GM19324 (cell line): ENCODE data around the gene TDP2.
A peak's percentile ranks its signal among the peaks of the same experiment; 100 is the strongest.
"Not testable (repeated sequence)": the region's sequence is repeated elsewhere in the genome, so short reads cannot be mapped to it uniquely, and the experiment has no call there.

Source experiments
- ATAC-seq: cut with Tn5 transposase; IDR thresholded peaks from one replicate; pipeline ENCODE4 v1.9.1; 2021; ENCODE audit warnings: mild to moderate bottlenecking, moderate library complexity; ENCODE audit not compliant: unreplicated experiment, low FRiP score

The TDP2 gene, protein sequence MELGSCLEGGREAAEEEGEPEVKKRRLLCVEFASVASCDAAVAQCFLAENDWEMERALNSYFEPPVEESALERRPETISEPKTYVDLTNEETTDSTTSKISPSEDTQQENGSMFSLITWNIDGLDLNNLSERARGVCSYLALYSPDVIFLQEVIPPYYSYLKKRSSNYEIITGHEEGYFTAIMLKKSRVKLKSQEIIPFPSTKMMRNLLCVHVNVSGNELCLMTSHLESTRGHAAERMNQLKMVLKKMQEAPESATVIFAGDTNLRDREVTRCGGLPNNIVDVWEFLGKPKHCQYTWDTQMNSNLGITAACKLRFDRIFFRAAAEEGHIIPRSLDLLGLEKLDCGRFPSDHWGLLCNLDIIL

DNA sequence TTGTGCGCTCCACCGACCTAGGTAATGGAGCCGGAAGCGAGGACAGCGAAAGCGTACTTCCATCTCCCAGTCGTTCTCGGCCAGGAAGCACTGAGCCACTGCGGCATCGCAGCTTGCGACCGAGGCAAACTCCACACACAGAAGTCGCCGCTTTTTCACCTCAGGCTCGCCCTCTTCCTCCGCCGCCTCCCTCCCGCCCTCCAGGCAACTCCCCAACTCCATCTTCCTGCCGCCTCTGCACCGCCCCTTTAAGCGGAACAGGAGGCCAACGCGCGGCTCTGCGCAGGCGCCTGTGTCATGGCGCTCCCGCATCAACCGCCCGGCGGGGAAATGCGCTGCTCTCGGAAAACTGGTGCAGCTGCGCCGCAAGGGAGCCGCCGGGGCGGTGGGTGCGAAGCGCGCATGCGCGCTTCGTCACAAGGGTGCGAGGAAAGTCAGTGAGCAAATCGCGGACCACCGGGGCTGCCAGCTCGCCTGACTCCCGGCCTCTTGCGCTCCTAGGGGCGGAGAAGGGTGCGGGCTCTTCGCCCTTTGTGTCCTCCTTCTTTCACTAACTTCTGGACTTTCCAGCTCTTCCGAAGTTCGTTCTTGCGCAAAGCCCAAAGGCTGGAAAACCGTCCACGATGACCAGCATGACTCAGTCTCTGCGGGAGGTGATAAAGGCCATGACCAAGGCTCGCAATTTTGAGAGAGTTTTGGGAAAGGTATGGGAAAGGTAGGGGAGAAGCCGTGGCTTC, at the start of gene TDP2, which contains the start of gene ACOT13:
Gene TDP2, minus strand, starts transcription at position 259 of the 737 bp plus-strand sequence. Its CDS starts 37 bp downstream, at position 222.
Gene ACOT13, plus strand, starts transcription at position 437 of the 737 bp plus-strand sequence. Its CDS starts 187 bp downstream, at position 624.
- peak; percentile 98 for ATAC-seq

DNA sequence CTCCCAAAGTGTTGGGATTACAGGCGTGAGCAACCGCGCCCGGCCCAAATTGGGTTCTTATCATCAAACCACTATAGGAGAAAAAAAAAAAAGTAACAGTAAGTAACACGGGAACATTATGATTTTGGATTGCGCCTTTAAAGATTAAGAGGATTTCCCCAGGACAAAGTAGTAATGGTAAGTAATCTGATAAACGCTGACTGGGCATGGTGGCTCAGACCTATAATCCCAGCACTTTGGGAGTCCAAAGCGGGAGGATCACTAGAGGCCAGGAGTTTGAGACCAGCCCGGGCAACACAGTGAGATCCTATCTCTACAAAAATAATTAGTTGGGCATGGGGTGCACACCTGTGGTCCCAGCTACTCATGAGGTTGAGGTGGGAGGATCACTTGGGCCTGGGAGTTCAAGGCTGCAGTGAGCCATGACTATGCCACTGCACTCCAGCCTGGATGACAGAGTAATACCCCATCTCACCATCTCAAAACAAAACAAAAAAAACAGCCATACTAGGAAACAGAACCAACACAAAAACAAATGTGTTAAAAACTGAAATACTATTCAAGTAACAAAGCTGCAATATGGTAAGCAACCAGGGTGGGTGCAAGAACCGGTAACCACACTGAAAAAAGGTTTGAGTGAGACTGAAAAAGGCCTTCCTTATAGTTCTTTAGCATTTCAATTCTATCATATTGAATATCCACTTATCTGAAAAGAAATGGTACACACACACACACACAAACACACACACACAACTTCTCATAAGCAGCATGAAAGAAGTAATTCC, 44.0 kb upstream of the TDP2 start:
- ATAC-seq, result no peak

DNA sequence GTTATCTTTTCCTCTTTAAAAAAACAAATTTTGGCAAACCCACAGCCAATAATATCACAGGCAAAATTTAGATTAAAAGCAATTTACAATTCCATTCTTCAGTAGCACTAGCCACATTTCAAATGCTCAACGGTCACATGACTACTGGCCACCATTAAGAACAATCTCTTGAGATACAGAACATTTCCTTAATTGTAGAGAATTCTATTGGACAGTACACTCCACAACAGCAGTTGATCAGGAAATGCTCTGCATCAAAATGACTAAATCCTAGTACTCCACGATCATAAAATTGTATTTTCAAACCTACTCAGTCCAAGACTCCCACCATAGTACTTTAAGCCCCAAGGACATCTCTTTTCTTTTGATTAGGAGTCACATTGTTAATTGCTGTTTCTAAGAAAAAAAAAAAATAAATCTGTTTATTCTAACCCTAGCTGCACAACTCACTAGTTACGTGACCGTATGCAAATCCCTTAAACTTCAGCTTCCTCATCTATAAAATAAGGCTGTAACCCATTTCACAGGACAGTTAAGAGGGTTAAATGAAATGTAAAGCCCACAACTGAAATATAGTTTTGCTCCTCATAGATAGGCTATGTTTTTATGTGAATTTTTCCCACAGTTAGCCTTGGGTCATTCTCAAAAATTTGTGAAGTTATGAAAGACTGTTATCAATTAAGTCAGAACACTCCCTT, 42.5 kb upstream of the TDP2 start:
- ATAC-seq, result no peak

DNA sequence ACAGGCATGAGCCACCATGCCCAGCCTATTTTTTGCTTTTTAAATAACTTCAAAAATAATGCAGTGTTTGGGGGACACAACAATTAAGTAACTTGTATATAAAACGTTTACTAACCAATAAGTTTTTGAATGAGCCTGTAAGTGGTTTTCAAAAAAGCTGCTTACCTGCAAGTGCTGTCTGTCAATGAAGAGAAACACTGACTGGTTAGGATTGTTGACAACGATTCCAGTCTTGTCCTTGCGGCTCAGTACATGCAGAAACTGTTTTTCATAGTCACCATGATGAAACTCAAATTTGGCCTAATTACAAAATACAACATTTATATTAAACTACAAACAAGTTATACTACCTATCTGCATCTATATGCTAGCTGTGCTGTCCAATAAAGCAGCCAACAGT, 41.9 kb upstream of the TDP2 start:
- no peak for ATAC-seq

DNA sequence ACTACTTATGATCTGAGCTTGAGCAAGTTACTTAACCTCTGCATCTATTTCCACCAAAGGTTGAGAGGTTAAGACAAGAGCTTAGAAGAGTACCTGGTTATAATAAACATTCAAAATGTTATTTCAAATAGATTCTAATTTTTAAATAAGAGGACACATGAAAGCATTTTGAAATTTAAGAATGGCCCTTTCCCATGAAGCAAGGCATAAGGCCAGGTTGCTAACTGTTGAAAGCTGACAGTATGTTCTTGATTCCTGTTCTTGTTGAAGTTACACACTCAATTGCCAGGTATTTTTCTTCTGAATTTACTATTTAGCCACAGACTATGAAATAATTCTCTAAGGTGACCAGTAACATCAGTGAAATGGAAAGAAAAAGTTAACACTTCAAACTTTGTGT, 37.8 kb upstream of the TDP2 start:
- ATAC-seq, result no peak

DNA sequence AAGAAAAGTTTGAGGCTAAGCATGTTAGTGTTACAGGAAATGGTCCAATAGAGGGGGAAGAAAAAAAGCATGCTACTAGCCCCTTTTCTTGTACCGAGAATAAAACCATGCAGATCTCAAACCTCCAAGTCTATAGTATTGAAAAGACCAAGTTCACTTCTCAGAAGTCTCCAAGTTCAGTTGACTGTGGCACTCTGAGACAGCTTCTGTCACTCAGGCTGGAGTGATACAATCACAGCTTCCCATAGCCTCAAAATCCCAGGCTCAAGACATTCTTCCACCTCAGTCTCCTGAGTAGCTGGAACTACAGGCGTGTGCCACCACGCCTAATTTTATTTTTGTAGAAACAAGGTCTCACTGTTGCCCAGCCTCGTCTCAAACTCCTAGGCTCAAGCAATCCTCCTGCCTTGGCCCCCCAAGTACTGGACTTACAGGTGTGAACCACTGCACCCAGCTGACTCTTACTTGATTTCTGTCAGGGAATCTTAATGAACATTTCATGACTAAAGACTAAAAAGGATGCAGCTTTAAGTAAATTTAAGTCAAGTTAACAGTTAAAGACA, 36.1 kb upstream of the TDP2 start:
- no peak for ATAC-seq

DNA sequence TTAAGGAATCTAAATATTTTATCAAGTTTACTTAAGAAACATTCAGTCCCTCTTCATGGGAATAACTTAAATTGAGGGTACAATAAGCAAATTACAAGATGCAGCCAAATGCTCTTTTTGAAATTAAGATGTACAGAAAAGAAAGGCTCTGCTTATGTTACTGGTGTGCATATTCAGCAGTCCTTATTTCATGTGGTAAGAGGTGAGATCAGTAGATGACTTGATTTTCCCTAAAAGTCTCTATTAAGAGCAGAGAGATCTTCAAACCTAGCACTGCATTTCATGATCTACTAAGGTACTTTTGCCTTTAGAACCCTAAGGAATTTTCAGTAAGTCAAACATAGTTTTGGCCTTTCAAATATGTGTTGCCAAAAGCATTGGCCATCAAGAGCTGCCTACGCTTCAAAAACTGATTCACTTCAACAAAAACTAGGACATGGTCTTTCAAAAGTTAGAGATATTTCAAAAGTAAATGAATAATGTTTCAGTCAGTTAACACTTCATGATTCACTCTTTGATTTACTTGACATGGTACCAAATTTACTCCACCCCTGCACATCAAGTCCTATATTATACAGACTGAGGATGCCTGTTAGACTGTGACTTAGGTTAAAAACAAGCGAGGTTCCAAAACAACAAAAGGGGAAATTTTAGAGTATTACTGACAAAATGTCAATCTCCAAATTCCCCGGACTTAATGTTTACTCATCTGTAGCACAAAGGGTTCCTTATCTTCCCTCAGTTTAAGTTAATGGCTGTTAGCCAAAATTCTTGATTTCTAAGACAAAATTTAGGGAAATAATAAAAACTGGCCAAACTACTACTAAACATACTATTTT, 33.0 kb upstream of the TDP2 start:
- ATAC-seq, result no peak

DNA sequence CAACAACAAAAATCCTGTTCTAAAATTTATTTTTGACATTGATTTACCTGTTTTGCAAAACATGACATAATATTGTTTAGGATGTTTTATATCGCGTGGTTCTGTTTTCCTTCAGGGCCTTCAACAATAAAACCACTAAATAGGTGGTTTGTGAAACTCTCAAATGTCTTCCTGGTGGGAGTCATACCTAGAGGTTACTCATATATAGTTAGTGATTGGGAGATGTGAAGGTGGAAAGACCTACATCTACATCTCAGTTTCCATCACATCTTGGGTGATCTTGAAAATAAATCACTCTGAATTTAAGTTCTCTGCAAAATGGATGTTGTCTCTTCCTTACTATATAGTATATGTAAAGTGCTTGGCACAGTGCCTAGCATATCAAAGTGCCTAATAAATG, 29.4 kb upstream of the TDP2 start:
- ATAC-seq, result no peak

DNA sequence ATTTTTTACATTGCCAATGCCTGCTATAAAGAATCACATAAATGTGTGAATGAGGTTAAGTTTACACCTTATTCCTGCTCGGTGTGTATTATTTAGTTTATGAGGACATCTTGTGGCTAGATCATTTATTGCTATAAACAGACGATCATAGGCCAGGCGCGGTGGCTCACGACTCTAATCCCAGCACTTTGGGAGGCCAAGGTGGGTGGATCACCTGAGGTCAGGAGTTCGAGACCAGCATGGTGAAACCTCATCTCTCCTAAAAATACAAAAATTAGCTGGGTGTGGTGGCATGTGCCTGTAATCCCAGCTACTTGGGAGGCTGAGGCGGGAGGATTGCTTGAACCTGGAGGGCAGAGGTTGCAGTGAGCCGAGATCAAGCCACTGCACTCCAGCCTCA, 28.9 kb upstream of the TDP2 start:
- not testable (repeated sequence) for ATAC-seq

DNA sequence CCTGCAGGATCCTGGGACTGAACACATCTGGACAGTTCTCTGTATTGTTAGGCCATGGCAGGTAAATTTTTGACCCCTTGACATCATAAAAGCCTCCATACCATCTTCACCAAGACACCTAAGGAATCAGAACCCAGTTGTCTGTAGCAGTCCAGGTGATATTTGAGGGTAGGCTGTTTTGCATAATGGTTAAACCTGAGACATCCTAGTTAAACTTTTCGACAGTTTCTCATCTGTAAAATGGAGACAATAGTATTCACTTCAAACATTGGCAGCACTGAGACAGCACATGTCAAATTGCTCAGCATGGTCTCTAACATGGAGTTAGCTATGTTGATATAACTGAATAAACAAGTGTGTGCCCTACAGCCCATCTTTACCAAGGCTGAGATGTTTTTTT, 27.5 kb upstream of the TDP2 start:
- peak; percentile 47 for ATAC-seq

DNA sequence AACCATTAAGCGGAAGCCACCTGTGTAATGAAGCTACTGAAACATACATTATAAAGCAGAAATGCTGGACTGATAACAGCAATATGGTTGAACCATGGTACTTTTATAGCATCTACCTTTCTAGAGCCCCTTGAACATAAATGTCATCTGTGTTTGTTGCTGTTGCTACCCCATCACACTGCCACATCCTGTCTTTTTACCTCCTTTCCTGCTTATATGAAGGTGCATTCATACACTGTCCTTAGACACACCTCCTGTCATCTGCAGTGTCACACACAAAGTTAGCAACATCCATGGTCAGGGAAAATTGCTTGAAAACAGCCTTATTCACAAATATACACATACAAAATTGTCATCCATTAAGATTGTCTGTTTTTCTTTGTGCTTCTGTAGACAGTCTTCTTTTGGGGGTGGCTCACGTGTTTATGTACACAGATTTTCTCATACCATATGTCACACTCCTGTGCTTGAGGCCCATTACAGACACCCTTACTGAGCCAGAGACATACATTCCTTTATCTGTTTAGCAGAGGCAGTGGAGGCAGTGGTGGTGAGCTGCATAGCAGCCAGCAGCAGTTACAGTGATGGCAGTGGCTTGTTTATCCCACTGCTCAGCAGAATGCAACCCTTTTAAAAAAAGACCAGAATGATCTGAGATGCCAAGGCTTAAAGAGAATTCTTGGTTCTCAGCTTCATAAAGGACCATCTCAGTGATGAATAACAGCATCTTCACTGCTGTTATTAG, 26.3 kb upstream of the TDP2 start:
- ATAC-seq, result no peak

DNA sequence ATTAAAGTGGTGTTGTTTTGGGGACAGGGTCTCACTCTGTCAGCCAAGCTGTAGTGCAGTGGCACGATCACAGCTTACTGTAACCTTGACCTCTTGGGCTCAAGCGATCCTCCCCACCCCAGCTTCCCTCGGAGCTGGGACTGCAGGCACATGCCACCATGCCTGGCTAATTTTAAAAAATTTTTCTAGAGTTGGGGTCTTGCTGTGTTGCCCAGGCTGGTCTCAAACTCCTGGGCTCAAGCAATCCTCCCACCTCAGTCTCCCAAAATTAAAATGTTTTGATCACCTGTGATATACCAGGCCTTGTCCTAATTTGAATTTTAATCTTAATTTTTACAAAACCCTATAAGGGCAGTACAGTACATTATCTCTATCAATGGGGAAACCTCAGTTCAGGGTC, 25.7 kb upstream of the TDP2 start:
- ATAC-seq, result no peak

DNA sequence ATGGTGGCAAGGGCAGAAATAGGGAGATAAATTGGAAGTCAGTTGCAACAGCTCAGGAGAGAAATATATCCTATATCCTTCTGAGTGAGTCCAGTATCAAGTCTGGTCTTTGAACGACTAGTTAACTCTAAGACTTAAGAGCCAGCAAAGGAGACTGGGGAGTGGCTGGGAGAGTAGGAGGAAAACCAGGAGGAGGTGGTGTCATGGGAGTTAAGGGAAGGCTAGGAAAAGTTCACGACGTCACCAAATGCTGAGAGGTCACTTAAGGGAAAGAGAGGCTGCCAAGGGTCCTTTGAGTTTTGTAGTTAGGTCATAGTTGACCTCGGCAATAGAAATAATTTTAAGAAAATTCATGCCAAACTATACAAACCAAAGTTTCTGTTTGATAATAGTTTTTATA, 25.3 kb upstream of the TDP2 start:
- no peak for ATAC-seq

DNA sequence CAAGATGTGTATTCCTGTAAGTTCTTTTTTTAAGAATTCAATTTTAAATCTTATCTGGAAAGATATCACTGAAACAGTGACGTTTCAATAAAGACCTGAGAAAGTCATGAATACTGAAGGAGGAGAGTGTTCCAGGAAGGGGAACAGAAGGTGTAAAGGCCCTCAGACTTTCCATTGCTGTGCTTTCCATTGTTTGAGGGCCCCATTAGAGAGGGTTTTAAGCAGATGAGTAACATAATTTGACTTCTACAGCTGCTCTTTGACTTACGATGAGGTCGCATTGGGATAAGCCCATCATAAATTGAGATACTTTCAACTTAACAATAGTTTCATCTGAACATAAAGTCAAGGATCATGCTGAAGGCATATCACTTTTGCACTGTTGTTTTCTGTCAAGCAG, 24.9 kb upstream of the TDP2 start:
- ATAC-seq, result no peak

DNA sequence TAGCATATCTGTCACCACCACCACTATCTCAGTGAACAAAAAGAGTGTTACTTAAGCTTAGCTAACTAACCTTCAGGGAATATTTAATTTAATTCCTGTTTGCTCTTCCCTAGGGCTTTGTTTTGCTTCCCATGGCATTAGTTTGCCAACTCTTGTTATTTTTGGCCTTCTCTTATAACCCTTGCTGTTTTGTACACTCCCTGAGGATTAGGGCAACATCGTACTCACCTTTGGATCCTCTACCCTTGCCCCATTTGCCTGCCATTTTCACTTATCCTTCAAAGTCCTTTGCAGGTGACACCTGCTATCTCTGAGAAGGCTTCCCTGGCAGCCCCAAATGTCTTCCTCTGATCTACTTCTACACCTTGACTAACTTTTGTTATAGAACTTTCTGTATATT, 23.9 kb upstream of the TDP2 start:
- ATAC-seq, result no peak

DNA sequence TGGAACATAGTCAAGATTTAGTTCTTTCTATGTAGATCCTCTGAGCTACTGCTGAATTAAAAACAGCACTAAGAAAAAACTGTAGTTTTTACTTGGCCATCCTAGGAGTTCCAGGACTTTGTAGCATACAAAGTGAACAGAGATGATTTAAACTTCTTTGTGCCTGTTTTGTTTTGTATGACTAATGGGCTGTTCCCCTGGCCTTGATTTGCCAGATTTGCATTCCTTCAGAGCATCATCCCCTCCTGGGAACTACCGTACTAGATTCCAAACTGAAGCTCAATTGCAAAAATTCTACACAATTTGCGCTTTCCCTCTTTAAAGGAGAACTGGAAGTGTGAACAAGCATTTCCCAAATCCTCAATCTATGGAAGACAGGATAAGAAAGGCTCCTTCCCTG, 23.3 kb upstream of the TDP2 start:
- no peak for ATAC-seq

DNA sequence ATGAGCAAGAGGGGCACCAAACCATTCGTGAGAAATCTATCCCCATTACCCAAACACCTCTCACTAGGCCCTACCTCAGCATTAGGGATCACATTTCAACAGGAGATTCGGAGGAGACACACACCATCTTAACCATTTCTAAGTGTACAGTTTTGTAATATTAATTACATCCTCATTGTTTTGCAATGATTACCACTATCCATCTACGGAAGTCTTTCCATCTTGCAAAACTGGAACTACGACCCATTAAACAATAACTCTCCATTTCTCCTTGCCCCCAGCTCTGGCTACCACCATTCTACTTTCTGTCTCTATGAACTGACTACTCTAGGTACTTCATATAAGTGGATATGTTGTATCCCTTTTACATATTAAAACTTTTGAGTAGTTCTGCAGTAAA, 20.2 kb upstream of the TDP2 start:
- no peak for ATAC-seq

DNA sequence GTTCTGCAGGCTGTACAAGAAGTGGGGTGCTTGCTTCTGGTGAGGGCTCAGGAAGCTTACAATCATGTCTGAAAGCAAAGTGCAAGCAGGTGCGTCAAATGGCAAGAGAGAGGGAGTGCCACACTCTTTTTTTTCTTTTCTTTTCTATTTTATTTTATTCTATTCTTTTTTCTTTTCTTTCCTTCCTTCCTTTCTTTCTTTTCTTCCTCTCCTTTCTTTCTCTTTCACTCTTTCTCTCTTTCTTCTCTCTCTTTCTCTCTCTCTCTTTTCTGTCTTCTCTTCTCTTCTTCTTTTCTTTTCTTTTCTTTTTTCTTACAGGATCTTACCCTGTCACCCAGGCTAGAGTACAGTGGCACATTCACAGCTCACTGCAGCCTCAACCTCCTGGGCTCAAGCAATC, 19.7 kb upstream of the TDP2 start:
- no peak for ATAC-seq
